ENCODE measurements around the gene MYO5B. TPM values are rescaled to one million over a fixed set of nuclear protein-coding genes. Genes with fewer than 3 reads are reported as not detected.
A peak's percentile ranks its signal among the peaks of the same experiment; 100 is the strongest.

MYO5B gene
- total RNA-seq, 4 donors from 2014 or later = 105 to 213 (median 183) TPM

DNA sequence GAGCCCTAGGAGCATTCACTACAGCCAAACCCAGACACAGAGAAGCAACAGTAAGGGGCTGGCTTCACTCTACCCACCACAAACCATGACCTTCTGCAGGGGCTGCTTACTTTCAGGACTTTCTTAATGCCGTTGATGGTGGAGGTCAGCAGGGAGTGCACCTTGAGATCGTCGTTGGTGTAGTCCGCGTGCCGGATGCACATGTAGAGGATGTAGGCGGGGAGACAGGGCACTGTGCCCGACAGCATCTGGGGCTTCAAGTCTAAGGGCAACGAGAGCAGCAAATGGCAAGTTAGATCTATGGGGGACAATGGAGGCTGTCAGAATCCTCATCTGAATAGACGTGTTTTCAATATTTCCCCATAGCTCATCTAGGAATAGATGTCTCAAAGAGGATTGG, 351.8 kb downstream of the MYO5B start:
- Histone ChIP-seq H3K9me3 (no peaks in the 10 kb centered on the region), H3K4me3 (no peak overlapping the region), H3K27me3 (no peaks in the 10 kb centered on the region), H3K27ac (no peak overlapping the region), H3K4me1 (peaks cover 0 to 15% (median 0%) of the 10 kb centered on the region in 4 donors), H3K36me3 (peaks cover 0 to 70% (median 0%) of the 10 kb centered on the region in 3 donors)
- TF ChIP-seq, protein P1, sequence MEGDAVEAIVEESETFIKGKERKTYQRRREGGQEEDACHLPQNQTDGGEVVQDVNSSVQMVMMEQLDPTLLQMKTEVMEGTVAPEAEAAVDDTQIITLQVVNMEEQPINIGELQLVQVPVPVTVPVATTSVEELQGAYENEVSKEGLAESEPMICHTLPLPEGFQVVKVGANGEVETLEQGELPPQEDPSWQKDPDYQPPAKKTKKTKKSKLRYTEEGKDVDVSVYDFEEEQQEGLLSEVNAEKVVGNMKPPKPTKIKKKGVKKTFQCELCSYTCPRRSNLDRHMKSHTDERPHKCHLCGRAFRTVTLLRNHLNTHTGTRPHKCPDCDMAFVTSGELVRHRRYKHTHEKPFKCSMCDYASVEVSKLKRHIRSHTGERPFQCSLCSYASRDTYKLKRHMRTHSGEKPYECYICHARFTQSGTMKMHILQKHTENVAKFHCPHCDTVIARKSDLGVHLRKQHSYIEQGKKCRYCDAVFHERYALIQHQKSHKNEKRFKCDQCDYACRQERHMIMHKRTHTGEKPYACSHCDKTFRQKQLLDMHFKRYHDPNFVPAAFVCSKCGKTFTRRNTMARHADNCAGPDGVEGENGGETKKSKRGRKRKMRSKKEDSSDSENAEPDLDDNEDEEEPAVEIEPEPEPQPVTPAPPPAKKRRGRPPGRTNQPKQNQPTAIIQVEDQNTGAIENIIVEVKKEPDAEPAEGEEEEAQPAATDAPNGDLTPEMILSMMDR (IDR thresholded peaks at IDR 0.05) = no peak
- TF ChIP-seq POLR2A (IDR thresholded peaks at IDR 0.05) = no peak
- DNase-seq = no peak

DNA sequence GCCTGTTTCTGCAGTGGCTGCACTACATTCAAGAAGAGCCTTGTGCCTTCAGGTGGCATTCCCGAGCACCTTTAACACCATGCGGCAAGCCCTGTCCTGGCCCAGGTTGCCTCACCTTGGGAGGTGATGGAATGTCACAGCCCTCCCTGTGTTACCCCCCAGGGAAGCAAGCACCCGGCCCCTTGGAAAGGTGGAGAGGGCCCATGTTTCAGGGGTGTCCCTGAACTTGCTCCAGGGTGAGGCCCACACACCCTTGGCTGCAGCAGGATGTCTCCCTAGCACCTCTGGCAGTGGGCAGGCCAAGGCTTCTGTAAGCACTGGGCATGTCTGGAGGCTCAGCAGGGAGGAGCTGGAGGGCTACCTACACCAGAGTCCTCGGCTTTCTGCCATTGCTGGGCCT, 352.3 kb downstream of the MYO5B start:
- Histone ChIP-seq H3K9me3 (no peaks in the 10 kb centered on the region), H3K36me3 (peaks cover 0 to 73% (median 0%) of the 10 kb centered on the region in 3 donors), H3K4me1 (peaks cover 0 to 12% (median 0%) of the 10 kb centered on the region in 4 donors), H3K27me3 (no peaks in the 10 kb centered on the region), H3K4me3 (no peak overlapping the region), H3K27ac (no peak overlapping the region)
- no peak for DNase-seq
- TF ChIP-seq, protein P1 (IDR thresholded peaks at IDR 0.05) = no peak
- TF ChIP-seq POLR2A (IDR thresholded peaks at IDR 0.05) = no peak

GRCh38 chr18:49841236-49842217, 353.4 kb downstream of the MYO5B start:
- DNase-seq = no peak
- Histone ChIP-seq H3K4me1 (peaks cover 0 to 11% (median 0%) of the 10 kb centered on the region in 4 donors), H3K27me3 (no peaks in the 10 kb centered on the region), H3K36me3 (peaks cover 0 to 75% (median 0%) of the 10 kb centered on the region in 3 donors), H3K4me3 (no peak overlapping the region), H3K27ac (no peak overlapping the region), H3K9me3 (no peaks in the 10 kb centered on the region)
- TF ChIP-seq POLR2A (IDR thresholded peaks at IDR 0.05) = no peak
- TF ChIP-seq, protein P1 (IDR thresholded peaks at IDR 0.05) = no peak

DNA sequence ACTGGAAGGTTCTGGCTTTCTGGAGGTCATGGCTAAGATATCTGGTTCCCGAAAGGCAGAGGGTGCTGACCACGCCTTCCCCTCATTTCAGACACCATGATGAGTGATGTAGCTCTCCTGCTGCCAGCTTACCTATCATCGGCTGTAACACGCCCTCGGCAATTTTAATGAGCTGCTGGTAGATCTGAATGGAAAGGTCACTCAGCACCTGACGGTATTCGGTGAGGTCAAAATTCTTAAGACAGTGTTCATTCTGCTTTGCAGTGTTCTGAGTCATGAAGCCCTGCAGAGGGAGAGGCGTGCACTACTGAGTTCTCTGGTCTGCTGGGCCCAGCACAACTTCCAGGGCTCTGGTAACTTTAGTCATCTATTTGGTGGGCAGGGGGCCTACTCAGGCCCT, 355.9 kb downstream of the MYO5B start:
- Histone ChIP-seq H3K27ac (no peak overlapping the region), H3K36me3 (peaks cover 0 to 57% (median 2%) of the 10 kb centered on the region in 3 donors), H3K9me3 (no peaks in the 10 kb centered on the region), H3K4me1 (peaks cover 0 to 12% (median 0%) of the 10 kb centered on the region in 4 donors), H3K27me3 (no peaks in the 10 kb centered on the region), H3K4me3 (no peak overlapping the region)
- no peak for TF ChIP-seq POLR2A (IDR thresholded peaks at IDR 0.05)
- TF ChIP-seq, protein P1 (IDR thresholded peaks at IDR 0.05) = no peak
- no peak for DNase-seq

GRCh38 chr18:49838381-49838780, 356.6 kb downstream of the MYO5B start:
- H3K9me3 ChIP-seq = no peaks in the 10 kb centered on the region
- TF ChIP-seq POLR2A (IDR thresholded peaks at IDR 0.05) = no peak
- TF ChIP-seq, protein P1 (IDR thresholded peaks at IDR 0.05) = no peak
- peak overlapping the region in 1 of 4 donors; percentile 42 for H3K27ac ChIP-seq
- H3K27me3 ChIP-seq = no peaks in the 10 kb centered on the region
- DNase-seq = no peak
- H3K36me3 ChIP-seq = peaks cover 0 to 53% (median 2%) of the 10 kb centered on the region in 3 donors
- H3K4me1 ChIP-seq = peaks cover 0 to 16% (median 0%) of the 10 kb centered on the region in 4 donors
- H3K4me3 ChIP-seq = no peak overlapping the region

All from Peyer's patch (tissue), 4 donors.